Posterior vena cava (tissue), 2 donors: ENCODE measurements around the gene TSN. TPM values are rescaled to one million over a fixed set of nuclear protein-coding genes. Genes with fewer than 3 reads are reported as not detected.

Source experiments
- DNase-seq: peaks from one replicate; pipeline ENCODE4 v3.0.0-alpha.2; 2020; ENCODE audit warnings: low spot score
- intact Hi-C, 2 donors: fragments of 100-400 bp; cut with DNase I; formaldehyde crosslinking; loops; one replicate each; pipeline versions ENCODE4 v1.14.1 to v1.14.2; 2022 to 2023
- total RNA-seq, 2 donors: library from RNA; stranded (reverse); fragmentation: NEBNext Ultra II Directional; extraction: Animal tissue kit (Norgen Biotek cat#: 25700); gene quantifications; one replicate each; pipeline ENCODE4 v1.2.1, GENCODE V29; 2021
- donor health status: DM: yes; HTN: yes; CAD: no.
- donor health status: DM: yes; HTN: yes; CAD: no.

TSN gene
- total RNA-seq, 2 donors from 2014 or later: 43.8 to 49.5 TPM

- intact Hi-C loops: no loop called here
- peak; percentile 71 for DNase-seq
These were observed 19.4 kb upstream of the TSN start for GRCh38 chr2:121736140-121736461.

- peak; percentile 100 for DNase-seq
- intact Hi-C loops: no loop called here
These were observed 18.8 kb upstream of the TSN start, which contains the start of gene NIFK for GRCh38 chr2:121736462-121737336. Gene NIFK (minus strand): TSS chr2:121736875. CDS start chr2:121736850, 25 bp downstream.

- intact Hi-C loops: loop anchor here in 1 of 2 donors (5.0 kb wide), 1 partner anchor 1269 kb away; no protein-coding TSS in a partner anchor
- DNase-seq: peak; percentile 56
These were observed 14.5 kb upstream of the TSN start for GRCh38 chr2:121740973-121741372.

GRCh38 chr2:121741450-121741849 lies 14.0 kb upstream of the TSN start:
- DNase-seq: no peak
- intact Hi-C loops: loop anchor here in 1 of 2 donors (5.0 kb wide), 1 partner anchor 1269 kb away; no protein-coding TSS in a partner anchor

GRCh38 chr2:121746071-121746578 lies 9.3 kb upstream of the TSN start:
- no peak for DNase-seq
- intact Hi-C loops: no loop called here

GRCh38 chr2:121748202-121748601 lies 7.2 kb upstream of the TSN start:
- DNase-seq: no peak
- intact Hi-C loops: no loop called here

GRCh38 chr2:121754851-121755236 lies 607 bp upstream of the TSN start:
- no peak for DNase-seq
- intact Hi-C loops: no loop called here

- no peak for DNase-seq
- intact Hi-C loops: no loop called here
These were observed 9.3 kb downstream of the TSN start for GRCh38 chr2:121764681-121765228.

- intact Hi-C loops: no loop called here
These were observed 11.2 kb downstream of the TSN start for GRCh38 chr2:121766624-121767023.

GRCh38 chr2:121768143-121768755 lies 12.8 kb downstream of the TSN start:
- intact Hi-C loops: no loop called here
- no peak for DNase-seq

More at GRCh38 chr2:121766624-121767023, 11.2 kb downstream of the TSN start:
- no peak for DNase-seq

- DNase-seq: no peak
- intact Hi-C loops: no loop called here
These were observed 16.7 kb downstream of the TSN start for GRCh38 chr2:121771976-121772742.

- intact Hi-C loops: no loop called here
- no peak for DNase-seq
These were observed 18.8 kb downstream of the TSN start for GRCh38 chr2:121774235-121774634.

GRCh38 chr2:121776361-121776760 lies 20.9 kb downstream of the TSN start:
- no peak for DNase-seq
- intact Hi-C loops: no loop called here

GRCh38 chr2:121776885-121777698 lies 21.6 kb downstream of the TSN start:
- intact Hi-C loops: no loop called here
- DNase-seq: no peak

- intact Hi-C loops: no loop called here
- no peak for DNase-seq
These were observed 22.2 kb downstream of the TSN start for GRCh38 chr2:121777699-121778058.

GRCh38 chr2:121778741-121779487 lies 23.5 kb downstream of the TSN start:
- no peak for DNase-seq

GRCh38 chr2:121783180-121783579 lies 27.7 kb downstream of the TSN start:
- intact Hi-C loops: no loop called here
- DNase-seq: no peak

More at GRCh38 chr2:121778741-121779487, 23.5 kb downstream of the TSN start:
- intact Hi-C loops: no loop called here

- intact Hi-C loops: no loop called here
- DNase-seq: no peak
These were observed 33.2 kb downstream of the TSN start for GRCh38 chr2:121788685-121789084.
